LNCAP (cell line): Measurements from ENCODE around the gene GPATCH2.

Experiments used
- CTCF ChIP-seq: fragments of 450-650 bp; IDR thresholded peaks from 2 replicates; pipeline ENCODE4 v1.5.1; 2017; ENCODE audit warnings: mild to moderate bottlenecking

GPATCH2 gene

DNA sequence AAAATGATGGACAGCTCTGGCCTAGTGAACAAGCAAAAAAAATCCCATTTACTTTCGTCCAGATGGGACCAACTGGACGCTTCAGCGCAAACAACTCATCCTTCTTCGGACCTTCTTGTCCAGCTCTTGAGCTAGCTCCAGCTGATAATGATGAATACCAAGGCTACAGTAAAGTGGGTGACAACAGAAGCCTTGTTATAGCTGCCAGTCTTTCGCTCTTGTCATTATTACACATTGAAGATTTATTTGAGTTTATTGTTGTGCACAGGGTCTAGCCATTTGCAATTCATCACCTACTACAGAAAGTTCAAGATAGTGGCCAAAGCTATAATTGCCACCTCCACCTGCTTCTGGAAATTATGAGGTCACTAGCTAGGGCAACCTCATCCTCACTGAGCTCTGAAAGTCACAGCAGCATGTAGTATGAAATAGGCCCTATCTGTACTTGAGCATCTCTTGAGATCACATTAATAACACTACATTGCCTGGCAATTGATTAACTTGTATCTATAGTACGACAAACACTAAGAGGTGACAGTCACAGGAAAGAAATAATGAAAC is 76.9 kb downstream of the GPATCH2 start:
- no peak for TF ChIP-seq CTCF

- no peak for TF ChIP-seq CTCF
Measured at GRCh38 chr1:217552339-217552951, 78.4 kb downstream of the GPATCH2 start.

DNA sequence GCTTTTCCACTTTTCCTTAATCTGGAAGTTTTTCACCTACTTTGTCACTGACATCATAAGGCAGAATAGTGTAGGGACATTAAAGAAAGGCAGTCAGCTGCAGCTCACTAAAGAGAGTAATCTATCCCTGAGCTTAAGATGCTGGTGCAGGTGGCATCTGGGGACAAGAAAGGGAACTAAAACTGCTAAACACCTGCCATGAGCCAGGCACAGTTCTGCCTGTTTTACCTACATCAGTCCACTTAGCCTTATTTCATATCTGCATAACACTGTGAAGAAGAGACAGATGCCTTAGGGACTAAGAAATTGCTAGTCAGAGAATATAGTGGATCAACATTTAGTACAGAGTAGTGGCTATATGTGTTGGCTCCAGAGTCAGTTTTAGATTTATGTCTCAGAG is 88.1 kb downstream of the GPATCH2 start:
- no peak for TF ChIP-seq CTCF

GRCh38 chr1:217542136-217542777 is 88.6 kb downstream of the GPATCH2 start:
- no peak for TF ChIP-seq CTCF

DNA sequence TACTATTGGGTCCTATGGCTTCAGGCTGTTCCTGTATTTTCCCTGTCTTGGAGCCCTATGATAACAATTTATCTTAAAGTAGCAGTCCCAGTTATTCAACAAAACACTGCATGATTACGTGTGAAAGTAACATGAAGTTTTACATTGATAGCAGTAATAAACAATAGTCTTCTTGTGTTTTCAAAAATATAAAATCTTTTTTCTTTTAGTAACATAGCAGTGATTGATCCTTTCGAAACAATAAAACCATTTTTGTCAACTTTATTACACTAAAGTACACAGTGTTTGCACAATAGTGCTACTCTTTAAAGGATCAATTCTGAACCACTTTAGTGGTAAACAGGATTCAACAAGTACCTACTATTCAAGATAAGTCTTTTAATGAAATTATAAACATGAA is 90.6 kb downstream of the GPATCH2 start:
- no peak for TF ChIP-seq CTCF

- TF ChIP-seq CTCF, result no peak
Measured at GRCh38 chr1:217539510-217539909, 91.4 kb downstream of the GPATCH2 start.

- TF ChIP-seq CTCF, result no peak
Measured at GRCh38 chr1:217535601-217536377, 95.1 kb downstream of the GPATCH2 start.
